Activated naive CD4-positive, alpha-beta T cell (primary cell): Measurements from ENCODE around the gene PPP2R5E.

Experiments
- DNase-seq, 4 experiments: peaks; one replicate each; lab custom pipeline; 2025; lab: John Stamatoyannopoulos, UW

The PPP2R5E gene

GRCh38 chr14:63472986-63473788, 70.0 kb downstream of the PPP2R5E start:
- DNase-seq, result no peak

GRCh38 chr14:63470962-63471793, 72.0 kb downstream of the PPP2R5E start:
- DNase-seq, result no peak

GRCh38 chr14:63468294-63468693, 74.9 kb downstream of the PPP2R5E start:
- DNase-seq, result no peak

GRCh38 chr14:63467440-63468072, 75.6 kb downstream of the PPP2R5E start:
- DNase-seq, result no peak

GRCh38 chr14:63465347-63465746, 77.8 kb downstream of the PPP2R5E start:
- DNase-seq, result no peak

GRCh38 chr14:63460680-63461369, 82.4 kb downstream of the PPP2R5E start:
- no peak for DNase-seq

GRCh38 chr14:63459738-63460137, 83.4 kb downstream of the PPP2R5E start:
- DNase-seq, result no peak

- no peak for DNase-seq
Observed at GRCh38 chr14:63457498-63457897, 85.7 kb downstream of the PPP2R5E start.

- no peak for DNase-seq
Observed at GRCh38 chr14:63454863-63455622, 88.1 kb downstream of the PPP2R5E start.

GRCh38 chr14:63454436-63454835, 88.7 kb downstream of the PPP2R5E start:
- DNase-seq, result no peak

GRCh38 chr14:63453443-63453936, 89.7 kb downstream of the PPP2R5E start:
- no peak for DNase-seq

GRCh38 chr14:63452796-63453195, 90.4 kb downstream of the PPP2R5E start:
- DNase-seq, result no peak

GRCh38 chr14:63448841-63449240, 94.3 kb downstream of the PPP2R5E start:
- no peak for DNase-seq

- DNase-seq, result no peak
Observed at GRCh38 chr14:63444588-63444987, 98.6 kb downstream of the PPP2R5E start.

GRCh38 chr14:63443988-63444387, 99.2 kb downstream of the PPP2R5E start:
- no peak for DNase-seq

GRCh38 chr14:63443361-63443760, 99.8 kb downstream of the PPP2R5E start:
- no peak for DNase-seq

- DNase-seq, result no peak
Observed at GRCh38 chr14:63438065-63438757, 105.0 kb downstream of the PPP2R5E start.

- no peak for DNase-seq
Observed at GRCh38 chr14:63436286-63437098, 106.7 kb downstream of the PPP2R5E start.

GRCh38 chr14:63435838-63436237, 107.3 kb downstream of the PPP2R5E start:
- no peak for DNase-seq

- DNase-seq, result no peak
Observed at GRCh38 chr14:63435204-63435603, 108.0 kb downstream of the PPP2R5E start.
